Measurements from ENCODE around the gene ACOX3. TPM values are rescaled to one million over a fixed set of nuclear protein-coding genes. Genes with fewer than 3 reads are reported as not detected.
"Not testable (repeated sequence)": the region's sequence is repeated elsewhere in the genome, so short reads cannot be mapped to it uniquely, and the experiment has no call there.

The ACOX3 gene
- polyA plus RNA-seq, 1 donor (not counting 4 experiments of a cell fraction or from before 2014, with no cell fraction given), result 6.7 TPM

DNA sequence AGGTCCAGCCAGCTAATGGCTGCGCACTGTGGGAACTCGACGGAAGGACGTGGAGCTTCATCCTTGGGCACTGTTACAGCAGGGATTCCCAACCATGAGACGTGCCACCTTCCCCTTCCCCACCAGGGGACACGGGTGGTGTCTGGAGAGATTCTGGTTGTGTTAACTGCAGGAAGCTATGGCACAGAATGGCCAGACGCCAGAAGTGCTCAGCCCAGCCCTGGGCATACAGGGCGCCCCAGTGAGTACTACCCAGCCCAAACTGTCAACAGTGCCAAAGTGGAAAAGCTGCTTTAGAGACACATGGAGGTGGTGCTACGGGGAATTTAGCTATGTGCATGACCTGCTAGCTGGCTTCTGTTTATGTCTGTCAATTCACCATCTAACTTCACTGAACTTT, 32.8 kb downstream of the ACOX3 start:
- TF ChIP-seq, protein P1, sequence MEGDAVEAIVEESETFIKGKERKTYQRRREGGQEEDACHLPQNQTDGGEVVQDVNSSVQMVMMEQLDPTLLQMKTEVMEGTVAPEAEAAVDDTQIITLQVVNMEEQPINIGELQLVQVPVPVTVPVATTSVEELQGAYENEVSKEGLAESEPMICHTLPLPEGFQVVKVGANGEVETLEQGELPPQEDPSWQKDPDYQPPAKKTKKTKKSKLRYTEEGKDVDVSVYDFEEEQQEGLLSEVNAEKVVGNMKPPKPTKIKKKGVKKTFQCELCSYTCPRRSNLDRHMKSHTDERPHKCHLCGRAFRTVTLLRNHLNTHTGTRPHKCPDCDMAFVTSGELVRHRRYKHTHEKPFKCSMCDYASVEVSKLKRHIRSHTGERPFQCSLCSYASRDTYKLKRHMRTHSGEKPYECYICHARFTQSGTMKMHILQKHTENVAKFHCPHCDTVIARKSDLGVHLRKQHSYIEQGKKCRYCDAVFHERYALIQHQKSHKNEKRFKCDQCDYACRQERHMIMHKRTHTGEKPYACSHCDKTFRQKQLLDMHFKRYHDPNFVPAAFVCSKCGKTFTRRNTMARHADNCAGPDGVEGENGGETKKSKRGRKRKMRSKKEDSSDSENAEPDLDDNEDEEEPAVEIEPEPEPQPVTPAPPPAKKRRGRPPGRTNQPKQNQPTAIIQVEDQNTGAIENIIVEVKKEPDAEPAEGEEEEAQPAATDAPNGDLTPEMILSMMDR (optimal IDR thresholded peaks at IDR 0.05 in 1 of 3, IDR thresholded peaks at IDR 0.05 in 1 of 3, conservative IDR thresholded peaks at IDR 0.05 in 1 of 3; ENCODE audit: extremely low read depth in 1 of 3, insufficient read depth in 2 of 3, low read length in 3 of 3), result no peak
- no peak for TF ChIP-seq EZH2 (IDR thresholded peaks at IDR 0.05; ENCODE audit: low read length)
- H3K9me3 ChIP-seq (ENCODE audit: control insufficient read depth, low read depth, low read length), result no peaks in the 10 kb centered on the region
- no peak for DNase-seq (ENCODE audit: low read depth, low spot score)

DNA sequence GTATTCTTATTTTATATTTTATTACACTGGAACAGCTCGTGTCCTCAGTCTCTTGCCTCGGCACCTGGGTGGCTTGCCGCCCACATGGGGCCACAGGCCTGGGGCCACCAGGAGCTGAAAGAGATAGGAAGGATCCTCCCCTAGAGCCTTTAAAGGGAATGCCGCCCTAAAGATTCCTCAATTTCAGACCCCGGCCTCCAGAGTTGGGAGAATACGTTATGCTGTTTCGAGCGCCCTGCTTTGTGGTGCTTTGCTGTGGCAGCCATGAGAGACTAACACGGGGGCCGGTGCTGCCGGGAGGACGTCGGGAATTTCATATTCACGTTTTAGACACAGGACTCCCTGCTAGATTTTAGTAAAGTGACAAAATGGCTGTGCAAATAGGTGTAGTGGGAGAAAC, 33.2 kb downstream of the ACOX3 start:
- no peak overlapping the region for H3K4me2 ChIP-seq (ENCODE audit: control insufficient read depth, extremely low read depth, insufficient read depth, low read depth, low read length)
- H3K4me3 ChIP-seq (ENCODE audit: control insufficient read depth in 2 of 3, extremely low read depth in 1 of 3, insufficient read depth in 2 of 3, low read depth in 1 of 3, low read length in 3 of 3), result no peak overlapping the region
- TF ChIP-seq, protein P1 (optimal IDR thresholded peaks at IDR 0.05 in 1 of 3, IDR thresholded peaks at IDR 0.05 in 1 of 3, conservative IDR thresholded peaks at IDR 0.05 in 1 of 3; ENCODE audit: extremely low read depth in 1 of 3, insufficient read depth in 2 of 3, low read length in 3 of 3), result no peak
- no peak for DNase-seq (ENCODE audit: low read depth, low spot score)
- FAIRE-seq, result no peak
- H3K4me1 ChIP-seq (ENCODE audit: control insufficient read depth, extremely low read depth, insufficient read depth, low read length), result no peaks in the 10 kb centered on the region
- H3K27ac ChIP-seq (ENCODE audit: control insufficient read depth, insufficient read depth, low read length), result no peak overlapping the region
- peaks cover 7 to 9% of the 10 kb centered on the region in 2 experiments for H3K36me3 ChIP-seq (ENCODE audit: control insufficient read depth in 2 of 2, extremely low read depth in 1 of 2, insufficient read depth in 2 of 2, low read length in 2 of 2)
- no peak overlapping the region for H2AFZ ChIP-seq (ENCODE audit: control insufficient read depth, low read length)
- H3K79me2 ChIP-seq (ENCODE audit: control insufficient read depth, insufficient read depth, low read length), result no peaks in the 10 kb centered on the region
- dilution Hi-C loops (cut with MboI; ENCODE audit: extremely low pct_ligation_motif_present, low sequenced_read_pairs), result loop anchor here (25.0 kb wide), 1 partner anchor 145 kb away; the partner anchor contains the start of gene HTRA3
- H3K9ac ChIP-seq (ENCODE audit: control insufficient read depth, extremely low read depth, insufficient read depth, low read length), result no peak overlapping the region
- no peaks in the 10 kb centered on the region for H3K27me3 ChIP-seq (ENCODE audit: control insufficient read depth, extremely low read depth, insufficient read depth, low read length)
- H3K9me1 ChIP-seq (ENCODE audit: control insufficient read depth, extremely low read depth, insufficient read depth, low read length), result no peaks in the 10 kb centered on the region
- no peaks in the 10 kb centered on the region for H3K9me3 ChIP-seq (ENCODE audit: control insufficient read depth, low read depth, low read length)
- no peaks in the 10 kb centered on the region for H4K20me1 ChIP-seq (ENCODE audit: control insufficient read depth, extremely low read depth, insufficient read depth, low read length)

More for the DNA sequence above, 32.8 kb downstream of the ACOX3 start:
- peaks cover 4 to 9% of the 10 kb centered on the region in 2 experiments for H3K36me3 ChIP-seq (ENCODE audit: control insufficient read depth in 2 of 2, extremely low read depth in 1 of 2, insufficient read depth in 2 of 2, low read length in 2 of 2)
- H3K9me1 ChIP-seq (ENCODE audit: control insufficient read depth, extremely low read depth, insufficient read depth, low read length), result no peaks in the 10 kb centered on the region
- H4K20me1 ChIP-seq (ENCODE audit: control insufficient read depth, extremely low read depth, insufficient read depth, low read length), result no peaks in the 10 kb centered on the region
- no peaks in the 10 kb centered on the region for H3K4me1 ChIP-seq (ENCODE audit: control insufficient read depth, extremely low read depth, insufficient read depth, low read length)
- no peak overlapping the region for H3K27ac ChIP-seq (ENCODE audit: control insufficient read depth, insufficient read depth, low read length)
- no peak overlapping the region for H3K4me3 ChIP-seq (ENCODE audit: control insufficient read depth in 2 of 3, extremely low read depth in 1 of 3, insufficient read depth in 2 of 3, low read depth in 1 of 3, low read length in 3 of 3)
- H3K9ac ChIP-seq (ENCODE audit: control insufficient read depth, extremely low read depth, insufficient read depth, low read length), result no peak overlapping the region
- H3K4me2 ChIP-seq (ENCODE audit: control insufficient read depth, extremely low read depth, insufficient read depth, low read depth, low read length), result no peak overlapping the region
- no peaks in the 10 kb centered on the region for H3K27me3 ChIP-seq (ENCODE audit: control insufficient read depth, extremely low read depth, insufficient read depth, low read length)
- no peaks in the 10 kb centered on the region for H3K79me2 ChIP-seq (ENCODE audit: control insufficient read depth, insufficient read depth, low read length)
- H2AFZ ChIP-seq (ENCODE audit: control insufficient read depth, low read length), result no peak overlapping the region
- no peak for FAIRE-seq
- dilution Hi-C loops (cut with MboI; ENCODE audit: extremely low pct_ligation_motif_present, low sequenced_read_pairs), result loop anchor here (25.0 kb wide), 1 partner anchor 145 kb away; the partner anchor contains the start of gene HTRA3

DNA sequence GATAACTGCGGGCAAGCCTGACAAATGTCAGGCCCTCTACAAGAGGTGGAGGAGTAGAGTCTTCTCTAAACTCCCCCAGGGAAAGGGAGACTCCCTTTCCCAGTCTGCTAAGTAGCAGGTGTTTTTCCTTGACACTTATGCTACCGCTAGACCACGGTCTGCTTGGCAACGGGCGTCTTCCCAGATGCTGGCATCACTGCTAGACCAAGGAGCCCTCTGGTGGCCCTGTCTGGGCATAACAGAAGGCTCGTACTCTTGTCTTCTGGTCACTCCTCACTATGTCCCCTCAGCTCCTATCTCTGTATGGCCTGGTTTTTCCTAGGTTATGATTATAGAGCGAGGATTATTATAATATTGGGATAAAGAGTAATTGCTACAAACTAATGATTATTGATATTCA, 33.6 kb downstream of the ACOX3 start:
- dilution Hi-C loops (cut with MboI; ENCODE audit: extremely low pct_ligation_motif_present, low sequenced_read_pairs), result loop anchor here (25.0 kb wide), 1 partner anchor 145 kb away; the partner anchor contains the start of gene HTRA3
- H3K4me1 ChIP-seq (ENCODE audit: control insufficient read depth, extremely low read depth, insufficient read depth, low read length); H3K4me3 ChIP-seq (ENCODE audit: control insufficient read depth in 2 of 3, extremely low read depth in 1 of 3, insufficient read depth in 2 of 3, low read depth in 1 of 3, low read length in 3 of 3); H3K9ac ChIP-seq (ENCODE audit: control insufficient read depth, extremely low read depth, insufficient read depth, low read length); H3K27ac ChIP-seq (ENCODE audit: control insufficient read depth, insufficient read depth, low read length); H3K36me3 ChIP-seq (ENCODE audit: control insufficient read depth in 2 of 2, extremely low read depth in 1 of 2, insufficient read depth in 2 of 2, low read length in 2 of 2); H3K9me1 ChIP-seq (ENCODE audit: control insufficient read depth, extremely low read depth, insufficient read depth, low read length); H3K79me2 ChIP-seq (ENCODE audit: control insufficient read depth, insufficient read depth, low read length); H3K27me3 ChIP-seq (ENCODE audit: control insufficient read depth, extremely low read depth, insufficient read depth, low read length); DNase-seq (ENCODE audit: low read depth, low spot score); H4K20me1 ChIP-seq (ENCODE audit: control insufficient read depth, extremely low read depth, insufficient read depth, low read length); H3K4me2 ChIP-seq (ENCODE audit: control insufficient read depth, extremely low read depth, insufficient read depth, low read depth, low read length); H3K9me3 ChIP-seq (ENCODE audit: control insufficient read depth, low read depth, low read length); H2AFZ ChIP-seq (ENCODE audit: control insufficient read depth, low read length); FAIRE-seq: not testable (repeated sequence)

Data from keratinocyte (primary cell).